ENCODE measurements around the gene RPP30.
"Not testable (repeated sequence)": the region's sequence is repeated elsewhere in the genome, so short reads cannot be mapped to it uniquely, and the experiment has no call there.

RPP30 gene

DNA sequence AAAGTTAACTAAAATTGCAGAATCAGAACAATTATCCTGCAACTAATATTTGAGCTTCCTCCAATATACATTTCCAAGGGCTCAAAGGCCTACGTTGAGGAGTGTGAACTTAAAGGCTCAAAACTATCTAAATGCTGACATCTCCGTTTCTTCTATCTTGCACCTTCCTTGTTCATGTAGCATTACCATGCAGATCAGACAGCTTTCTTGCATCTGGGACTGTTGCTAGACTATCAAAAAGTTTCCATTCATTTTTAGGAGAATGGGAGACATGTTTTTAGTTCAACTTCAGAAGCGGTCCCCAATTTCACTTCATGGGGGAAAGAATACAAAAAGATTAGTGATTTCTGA is 46.2 kb downstream of the RPP30 start:
- DNase-seq, result no peak

DNA sequence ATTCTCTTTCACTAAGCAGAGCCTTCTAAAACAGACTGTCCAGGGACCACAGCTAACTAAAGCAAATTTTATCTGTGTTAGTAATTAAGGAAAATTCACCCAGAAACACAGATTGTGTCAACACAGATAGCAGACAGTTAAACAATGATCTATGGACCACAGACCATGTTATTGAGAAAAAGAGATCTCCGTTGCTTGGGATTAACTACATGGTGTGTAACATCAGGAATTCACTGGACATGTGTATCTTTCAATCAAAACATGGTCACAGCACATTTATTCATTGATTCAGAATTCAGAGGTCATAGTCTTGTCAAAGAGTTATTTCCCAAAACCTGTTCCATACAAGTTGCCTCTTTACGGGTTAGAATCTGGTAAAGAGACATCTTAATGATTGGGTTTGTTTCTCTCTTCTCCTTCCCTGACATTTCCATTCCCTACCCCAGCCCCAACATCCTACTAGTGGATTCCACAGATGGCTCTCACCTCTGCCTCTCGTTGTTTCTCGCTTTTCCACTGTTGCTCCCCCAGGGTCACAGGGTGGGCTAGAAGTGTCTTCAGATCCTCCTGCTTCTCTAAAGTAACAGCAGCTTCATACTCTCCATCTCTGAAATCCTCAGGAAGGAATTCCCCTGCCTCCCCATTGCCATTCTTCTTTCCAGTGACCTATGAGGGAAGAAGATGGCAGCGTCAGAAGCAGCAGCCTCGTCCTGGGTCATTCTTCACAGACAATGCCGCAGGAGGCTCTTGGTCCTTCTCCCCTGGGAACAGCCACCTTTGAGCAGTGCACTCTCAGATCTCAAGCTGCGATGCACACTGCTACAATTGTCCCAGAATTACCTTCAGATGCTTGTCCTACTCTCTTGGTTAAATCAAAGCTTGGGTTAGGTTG is 48.2 kb downstream of the RPP30 start:
- no peak for DNase-seq

GRCh38 chr10:90920986-90921666 is 49.4 kb downstream of the RPP30 start, which contains the start of gene ANKRD1:
Gene ANKRD1 (minus strand): TSS chr10:90921087. CDS start chr10:90921027, 60 bp downstream.
- no peak for DNase-seq

DNA sequence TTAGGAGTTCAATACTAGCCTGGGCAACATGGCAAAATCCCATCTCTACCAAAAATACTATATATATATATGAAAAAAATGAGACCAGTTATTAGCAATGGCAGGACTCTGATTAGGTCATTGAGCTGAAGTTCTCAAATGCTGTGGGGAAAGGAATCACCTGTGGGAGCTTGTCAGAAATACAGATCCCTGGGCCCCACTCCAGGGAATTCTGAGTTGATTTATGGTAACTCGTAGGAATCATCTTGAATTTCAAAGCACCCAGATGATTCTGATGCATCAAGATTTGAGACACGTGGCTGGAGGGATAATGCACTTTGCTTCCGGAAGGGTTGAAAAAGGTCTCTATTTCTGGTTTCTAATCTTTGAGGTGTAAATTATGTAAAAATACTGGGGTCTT is 50.1 kb downstream of the RPP30 start:
- no peak for DNase-seq

- DNase-seq, result no peak
Observed at GRCh38 chr10:90923111-90923731, 51.4 kb downstream of the RPP30 start.

- DNase-seq, result no peak
Observed at GRCh38 chr10:90924552-90924951, 52.8 kb downstream of the RPP30 start.

GRCh38 chr10:90925079-90926029 is 53.6 kb downstream of the RPP30 start:
- DNase-seq, result no peak

- DNase-seq, result no peak
Observed at GRCh38 chr10:90927293-90927692, 55.5 kb downstream of the RPP30 start.

DNA sequence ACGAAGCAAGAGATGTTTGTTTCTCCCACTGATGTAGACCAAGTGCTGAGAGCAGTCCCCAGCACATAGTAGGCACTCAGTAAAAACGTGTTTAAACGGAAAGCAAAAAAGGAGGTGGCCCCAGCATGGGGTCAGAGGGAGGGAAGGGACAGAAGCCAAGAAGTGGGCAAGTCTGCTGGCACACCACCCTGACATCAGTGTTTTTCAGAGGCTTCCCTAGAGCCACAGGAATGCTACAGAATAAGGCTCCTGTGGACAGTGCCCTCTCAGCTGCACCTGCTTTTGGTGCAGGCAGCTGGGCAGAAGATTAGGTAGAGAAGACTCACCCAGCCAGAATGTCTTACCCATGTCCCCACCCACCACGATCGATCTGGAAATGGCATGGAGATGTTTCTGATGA is 57.4 kb downstream of the RPP30 start:
- no peak for DNase-seq

GRCh38 chr10:90930070-90930837 is 58.5 kb downstream of the RPP30 start:
- no peak for DNase-seq

- no peak for DNase-seq
Observed at GRCh38 chr10:90930971-90931871, 59.4 kb downstream of the RPP30 start.

- no peak for DNase-seq
Observed at GRCh38 chr10:90935581-90936275, 64.0 kb downstream of the RPP30 start.

- no peak for DNase-seq
Observed at GRCh38 chr10:90936276-90936659, 64.5 kb downstream of the RPP30 start.

GRCh38 chr10:90937645-90938258 is 66.0 kb downstream of the RPP30 start:
- no peak for DNase-seq

GRCh38 chr10:90939116-90939515 is 67.3 kb downstream of the RPP30 start:
- no peak for DNase-seq

GRCh38 chr10:90939648-90940047 is 67.9 kb downstream of the RPP30 start:
- no peak for DNase-seq

DNA sequence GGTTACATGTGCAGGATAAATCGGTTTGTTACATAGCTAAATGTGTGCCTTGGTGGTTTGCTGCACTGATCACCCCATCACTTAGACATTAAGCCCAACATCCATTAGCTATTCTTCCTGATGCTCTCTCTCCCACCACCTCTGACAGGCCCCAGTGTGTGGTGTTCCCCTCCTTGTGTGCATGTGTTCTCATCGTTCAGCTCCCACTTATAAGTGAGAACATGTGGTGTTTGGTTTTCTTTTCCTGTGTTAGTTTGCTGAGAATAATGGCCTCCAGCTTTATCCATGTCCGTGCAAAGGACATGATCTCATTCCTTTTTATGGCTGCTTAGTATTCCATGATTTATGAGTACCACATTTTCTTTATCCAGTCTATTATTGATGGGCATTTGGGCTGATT is 71.2 kb downstream of the RPP30 start:
- not testable (repeated sequence) for DNase-seq

DNA sequence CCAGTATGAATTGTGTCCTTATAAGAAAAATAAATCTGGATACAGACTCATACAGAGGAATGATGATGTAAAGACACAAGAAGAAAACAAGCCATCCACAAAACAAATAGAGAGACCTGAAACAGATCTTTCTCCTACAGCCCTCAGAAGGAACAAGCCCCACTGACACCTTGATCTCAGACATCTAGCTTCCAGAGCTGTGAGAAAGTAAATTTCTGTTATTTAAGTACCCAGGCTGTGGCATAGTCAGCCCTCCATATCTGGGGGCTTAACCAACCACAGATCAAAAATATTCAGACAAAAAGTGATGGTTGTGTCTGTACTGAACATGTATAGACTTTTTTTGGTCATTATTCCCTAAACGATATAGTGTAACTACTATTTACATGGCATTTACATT is 73.0 kb downstream of the RPP30 start:
- DNase-seq, result no peak

DNA sequence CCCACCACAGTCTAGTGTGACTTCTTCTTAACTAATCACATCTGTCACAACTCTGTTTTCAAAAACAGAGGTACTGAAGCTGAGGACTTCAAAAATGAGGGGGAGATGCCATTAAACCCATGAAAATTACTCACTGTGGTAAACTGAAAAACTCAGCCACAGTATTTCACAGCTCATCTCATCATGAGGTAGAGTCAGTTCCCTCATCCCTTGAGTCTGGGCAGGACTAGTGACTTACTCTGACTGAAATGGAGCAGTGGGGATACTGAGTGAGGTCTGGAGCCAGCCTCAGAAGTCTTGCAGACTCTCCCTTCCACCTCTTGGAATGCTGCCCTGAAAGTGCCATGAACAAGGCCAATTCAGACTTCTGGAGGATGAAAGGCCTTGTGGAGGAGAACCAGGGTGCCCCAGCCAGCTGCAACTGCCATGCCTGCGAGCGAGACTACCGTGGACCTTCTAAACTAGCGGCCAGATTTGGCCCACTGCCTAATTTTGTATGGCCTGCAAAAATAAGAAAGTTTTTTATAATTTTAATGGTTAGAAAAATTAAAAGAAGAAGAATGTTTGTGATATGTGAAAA is 73.8 kb downstream of the RPP30 start:
- DNase-seq, result no peak

All from CD4-positive, alpha-beta T cell treated with Interferon alpha-2 for 1 hour (primary cell).